ENCODE measurements around the gene SUGCT.

Gene SUGCT

GRCh38 chr7:40234046-40234445 is 99.2 kb downstream of the SUGCT start:
- Histone ChIP-seq H3K4me3 (ENCODE audit: low read depth, low read length) (no peak overlapping the region), H3K27ac (no peak overlapping the region), H3K36me3 (replicated peaks) (no peaks in the 10 kb centered on the region), H3K27me3 (replicated peaks) (no peaks in the 10 kb centered on the region)
- TF ChIP-seq, protein P1, sequence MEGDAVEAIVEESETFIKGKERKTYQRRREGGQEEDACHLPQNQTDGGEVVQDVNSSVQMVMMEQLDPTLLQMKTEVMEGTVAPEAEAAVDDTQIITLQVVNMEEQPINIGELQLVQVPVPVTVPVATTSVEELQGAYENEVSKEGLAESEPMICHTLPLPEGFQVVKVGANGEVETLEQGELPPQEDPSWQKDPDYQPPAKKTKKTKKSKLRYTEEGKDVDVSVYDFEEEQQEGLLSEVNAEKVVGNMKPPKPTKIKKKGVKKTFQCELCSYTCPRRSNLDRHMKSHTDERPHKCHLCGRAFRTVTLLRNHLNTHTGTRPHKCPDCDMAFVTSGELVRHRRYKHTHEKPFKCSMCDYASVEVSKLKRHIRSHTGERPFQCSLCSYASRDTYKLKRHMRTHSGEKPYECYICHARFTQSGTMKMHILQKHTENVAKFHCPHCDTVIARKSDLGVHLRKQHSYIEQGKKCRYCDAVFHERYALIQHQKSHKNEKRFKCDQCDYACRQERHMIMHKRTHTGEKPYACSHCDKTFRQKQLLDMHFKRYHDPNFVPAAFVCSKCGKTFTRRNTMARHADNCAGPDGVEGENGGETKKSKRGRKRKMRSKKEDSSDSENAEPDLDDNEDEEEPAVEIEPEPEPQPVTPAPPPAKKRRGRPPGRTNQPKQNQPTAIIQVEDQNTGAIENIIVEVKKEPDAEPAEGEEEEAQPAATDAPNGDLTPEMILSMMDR (IDR thresholded peaks at IDR 0.05; ENCODE audit: low read depth, low read length, missing control alignments) = no peak
- in situ Hi-C loops (cut with HindIII; ENCODE audit: low pct_ligation_motif_present, low sequenced_read_pairs) = no loop called here
- no peak for DNase-seq

DNA sequence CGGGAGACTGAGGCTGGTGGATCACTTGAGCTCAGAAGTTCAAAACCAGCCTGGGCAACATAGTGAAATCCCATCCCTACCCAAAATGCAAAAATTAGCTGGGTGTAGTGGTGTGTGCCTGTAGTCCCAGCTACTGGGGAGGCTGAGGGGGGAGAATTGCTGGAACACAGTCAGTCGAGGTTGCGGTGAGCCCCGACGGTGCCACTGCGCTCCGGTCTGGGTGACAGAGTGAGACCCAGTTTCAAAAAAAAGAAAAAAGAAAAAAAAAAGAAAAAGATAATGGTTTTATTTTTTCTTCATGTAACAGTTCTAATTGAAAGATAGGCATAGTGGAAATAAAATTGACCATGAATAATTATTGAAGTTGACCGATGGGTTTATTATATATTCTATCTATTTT is 99.9 kb downstream of the SUGCT start:
- TF ChIP-seq, protein P1 (IDR thresholded peaks at IDR 0.05; ENCODE audit: low read depth, low read length, missing control alignments) = no peak
- no peak overlapping the region for H3K27ac ChIP-seq
- no peak overlapping the region for H3K4me3 ChIP-seq (ENCODE audit: low read depth, low read length)
- no peaks in the 10 kb centered on the region for H3K36me3 ChIP-seq (replicated peaks)
- no peaks in the 10 kb centered on the region for H3K27me3 ChIP-seq (replicated peaks)
- no peak for DNase-seq
- in situ Hi-C loops (cut with HindIII; ENCODE audit: low pct_ligation_motif_present, low sequenced_read_pairs) = no loop called here

DNA sequence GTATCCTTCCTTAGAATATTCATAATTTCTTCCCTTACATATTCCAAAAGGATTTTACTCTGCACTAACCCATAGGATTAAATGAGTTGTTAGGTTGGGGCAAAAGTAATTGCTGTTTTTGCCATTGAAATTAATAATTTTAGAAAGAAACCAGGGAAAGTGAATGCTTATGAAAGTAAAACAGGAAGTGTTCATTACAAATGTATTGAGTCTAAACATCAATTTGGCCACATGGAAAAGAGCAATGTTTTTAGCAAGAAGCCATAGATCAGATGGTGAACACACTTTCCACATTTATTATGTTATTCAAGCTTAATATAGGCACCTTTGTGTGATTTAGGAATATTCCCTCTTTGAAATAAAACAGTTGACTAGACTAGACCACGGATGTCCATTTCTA is 102.9 kb downstream of the SUGCT start:
- no peaks in the 10 kb centered on the region for H3K36me3 ChIP-seq (replicated peaks)
- in situ Hi-C loops (cut with HindIII; ENCODE audit: low pct_ligation_motif_present, low sequenced_read_pairs) = no loop called here

DNA sequence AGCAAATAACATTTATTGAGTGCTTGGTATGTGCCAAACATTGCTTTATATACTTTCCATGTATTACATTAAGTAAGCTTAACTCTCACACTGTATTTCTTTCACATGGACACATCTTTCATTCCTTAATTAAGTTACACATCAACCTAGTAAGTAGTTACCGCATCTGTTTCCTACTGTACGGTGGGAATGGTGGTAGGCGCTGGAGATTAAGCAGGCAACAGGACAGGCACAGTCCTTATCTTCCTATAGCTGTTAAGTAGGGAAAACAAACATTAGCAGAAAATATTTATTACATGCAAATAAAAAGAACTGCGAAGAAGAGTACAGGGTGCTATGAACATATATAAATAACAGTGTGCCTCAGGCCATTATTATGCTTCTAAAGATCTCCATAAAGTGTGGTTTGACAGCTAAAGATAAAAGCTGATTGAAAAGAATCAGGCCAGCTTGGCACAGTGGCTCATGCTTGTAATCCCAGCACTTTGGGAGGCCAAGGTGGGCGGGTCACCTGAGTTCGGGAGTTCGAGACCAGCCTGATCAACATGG is 105.0 kb downstream of the SUGCT start:
- H3K27ac ChIP-seq = no peak overlapping the region
- H3K27me3 ChIP-seq (replicated peaks) = no peaks in the 10 kb centered on the region
- in situ Hi-C loops (cut with HindIII; ENCODE audit: low pct_ligation_motif_present, low sequenced_read_pairs) = no loop called here

More for the DNA sequence above, 102.9 kb downstream of the SUGCT start:
- H3K27me3 ChIP-seq (replicated peaks) = no peaks in the 10 kb centered on the region
- TF ChIP-seq, protein P1 (IDR thresholded peaks at IDR 0.05; ENCODE audit: low read depth, low read length, missing control alignments) = no peak
- H3K4me3 ChIP-seq (ENCODE audit: low read depth, low read length) = no peak overlapping the region
- DNase-seq = no peak
- no peak overlapping the region for H3K27ac ChIP-seq

GRCh38 chr7:40243076-40243475 is 108.3 kb downstream of the SUGCT start:
- Histone ChIP-seq H3K36me3 (replicated peaks) (no peaks in the 10 kb centered on the region), H3K27ac (no peak overlapping the region), H3K4me3 (ENCODE audit: low read depth, low read length) (no peak overlapping the region), H3K27me3 (replicated peaks) (no peaks in the 10 kb centered on the region)
- TF ChIP-seq, protein P1 (IDR thresholded peaks at IDR 0.05; ENCODE audit: low read depth, low read length, missing control alignments) = no peak
- DNase-seq = no peak
- in situ Hi-C loops (cut with HindIII; ENCODE audit: low pct_ligation_motif_present, low sequenced_read_pairs) = no loop called here

More for the DNA sequence above, 105.0 kb downstream of the SUGCT start:
- H3K4me3 ChIP-seq (ENCODE audit: low read depth, low read length) = no peak overlapping the region
- H3K36me3 ChIP-seq (replicated peaks) = no peaks in the 10 kb centered on the region
- TF ChIP-seq, protein P1 (IDR thresholded peaks at IDR 0.05; ENCODE audit: low read depth, low read length, missing control alignments) = no peak
- no peak for DNase-seq

DNA sequence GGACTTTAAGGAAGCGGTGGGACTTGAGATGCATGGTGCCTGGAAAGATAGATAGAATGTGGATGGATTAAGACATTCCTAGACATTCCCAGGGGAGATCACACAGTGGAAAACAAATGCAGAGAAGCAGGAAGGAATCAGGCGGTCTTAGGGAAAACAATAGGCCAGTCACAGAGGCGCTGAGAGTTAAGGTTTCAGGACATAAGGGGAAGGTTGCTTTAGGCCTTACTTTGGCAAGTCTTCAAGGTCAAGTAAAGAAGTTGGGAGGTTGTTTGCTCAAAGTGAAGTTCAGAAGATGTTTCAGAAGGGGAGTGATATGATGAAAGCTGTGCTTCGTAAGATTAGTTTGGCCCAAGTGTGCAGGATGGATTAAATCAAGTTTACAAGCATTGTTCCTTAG is 109.4 kb downstream of the SUGCT start:
- H3K27me3 ChIP-seq (replicated peaks) = no peaks in the 10 kb centered on the region
- in situ Hi-C loops (cut with HindIII; ENCODE audit: low pct_ligation_motif_present, low sequenced_read_pairs) = no loop called here
- DNase-seq = no peak
- no peak overlapping the region for H3K27ac ChIP-seq
- TF ChIP-seq, protein P1 (IDR thresholded peaks at IDR 0.05; ENCODE audit: low read depth, low read length, missing control alignments) = no peak
- no peaks in the 10 kb centered on the region for H3K36me3 ChIP-seq (replicated peaks)
- no peak overlapping the region for H3K4me3 ChIP-seq (ENCODE audit: low read depth, low read length)
